A172 (cell line): ENCODE data around the gene SLC7A6. TPM values are rescaled to one million over a fixed set of nuclear protein-coding genes. Genes with fewer than 3 reads are reported as not detected.
A peak's percentile ranks its signal among the peaks of the same experiment; 100 is the strongest.

ENCODE experiments used
- DNase-seq: peaks from one replicate; pipeline ENCODE4 v3.0.0-alpha.2; 2015; ENCODE audit warnings: low spot score
- total RNA-seq: library from RNA; depleted of rRNA; stranded (reverse); fragments of >200 nt; shearing (Covaris generic); gene quantifications from 2 replicates; pipeline ENCODE4 v1.2.3, GENCODE V29; 2014; rRNA removed

The SLC7A6 gene
- total RNA-seq: 8.0 and 16.4 TPM in 2 replicates

- peak; percentile 68 for DNase-seq
Measured at GRCh38 chr16:68264128-68265077, at the start of gene SLC7A6. SLC7A6 (plus strand) TSS chr16:68264526; CDS start chr16:68274727, 10,201 bp downstream.

- no peak for DNase-seq
Measured at GRCh38 chr16:68214726-68215125, 49.6 kb upstream of the SLC7A6 start.

GRCh38 chr16:68215302-68215701 lies 49.0 kb upstream of the SLC7A6 start:
- DNase-seq: no peak

GRCh38 chr16:68216240-68216639 lies 48.1 kb upstream of the SLC7A6 start:
- no peak for DNase-seq

GRCh38 chr16:68217506-68217905 lies 46.8 kb upstream of the SLC7A6 start:
- no peak for DNase-seq

- DNase-seq: no peak
Measured at GRCh38 chr16:68219725-68220351, 44.5 kb upstream of the SLC7A6 start.

- no peak for DNase-seq
Measured at GRCh38 chr16:68223072-68223471, 41.3 kb upstream of the SLC7A6 start.

- no peak for DNase-seq
Measured at GRCh38 chr16:68226116-68226515, 38.2 kb upstream of the SLC7A6 start.

- no peak for DNase-seq
Measured at GRCh38 chr16:68227183-68227793, 37.0 kb upstream of the SLC7A6 start.

- no peak for DNase-seq
Measured at GRCh38 chr16:68227850-68228553, 36.3 kb upstream of the SLC7A6 start.

- DNase-seq: no peak
Measured at GRCh38 chr16:68228652-68229051, 35.7 kb upstream of the SLC7A6 start.

- peak; percentile 33 for DNase-seq
Measured at GRCh38 chr16:68229431-68230175, 34.7 kb upstream of the SLC7A6 start.

- no peak for DNase-seq
Measured at GRCh38 chr16:68230176-68230571, 34.2 kb upstream of the SLC7A6 start.

- DNase-seq: no peak
Measured at GRCh38 chr16:68230956-68231355, 33.4 kb upstream of the SLC7A6 start.

- DNase-seq: no peak
Measured at GRCh38 chr16:68231384-68232136, 32.8 kb upstream of the SLC7A6 start.

GRCh38 chr16:68232335-68232734 lies 32.0 kb upstream of the SLC7A6 start:
- no peak for DNase-seq

GRCh38 chr16:68233085-68233834 lies 31.1 kb upstream of the SLC7A6 start:
- DNase-seq: no peak

GRCh38 chr16:68233835-68234187 lies 30.5 kb upstream of the SLC7A6 start:
- no peak for DNase-seq

- no peak for DNase-seq
Measured at GRCh38 chr16:68234188-68235107, 29.9 kb upstream of the SLC7A6 start.
